Measurements from ENCODE around the gene CSGALNACT2. TPM values are rescaled to one million over a fixed set of nuclear protein-coding genes. Genes with fewer than 3 reads are reported as not detected.

Gene CSGALNACT2
- total and polyA plus RNA-seq, 7 donors = 10.2 to 33.1 (median 18.9) TPM

GRCh38 chr10:43111101-43111500 lies 27.1 kb upstream of the CSGALNACT2 start:
- Histone ChIP-seq H3K27me3 (ENCODE audit: insufficient read depth in 3 of 3, low read length in 2 of 3) (no peaks in the 10 kb centered on the region), H3K4me1 (no peaks in the 10 kb centered on the region), H3K27ac (no peak overlapping the region), H3K4me3 (no peak overlapping the region), H3K9me3 (no peaks in the 10 kb centered on the region), H3K36me3 (ENCODE audit: insufficient read depth in 1 of 2, low read depth in 1 of 2) (no peaks in the 10 kb centered on the region)
- intact Hi-C loops (cut with DNase I) = no loop called here
- WGBS, 3 donors = 63 to 83% (median 75%) methylated on average over 11 of the region's 11 CpGs
- TF ChIP-seq CTCF (IDR thresholded peaks at IDR 0.05) = no peak
- no peak for ATAC-seq
- DNase-seq = peak in 1 of 2 donors; percentile 36

- WGBS, 3 donors = 85 to 90% (median 90%) methylated on average over 17 of the region's 17 CpGs
- no peaks in the 10 kb centered on the region for H3K9me3 ChIP-seq
- no peak overlapping the region for H3K27ac ChIP-seq
- no peak overlapping the region for H3K4me3 ChIP-seq
- peak in 1 of 2 donors; percentile 30 for DNase-seq
- intact Hi-C loops (cut with DNase I) = no loop called here
- no peaks in the 10 kb centered on the region for H3K36me3 ChIP-seq (ENCODE audit: insufficient read depth in 1 of 2, low read depth in 1 of 2)
- ATAC-seq = no peak
- TF ChIP-seq CTCF (IDR thresholded peaks at IDR 0.05) = no peak
- no peaks in the 10 kb centered on the region for H3K4me1 ChIP-seq
- no peaks in the 10 kb centered on the region for H3K27me3 ChIP-seq (ENCODE audit: insufficient read depth in 3 of 3, low read length in 2 of 3)
Measured at GRCh38 chr10:43111921-43112607, 26.2 kb upstream of the CSGALNACT2 start.

GRCh38 chr10:43112608-43112961 lies 25.7 kb upstream of the CSGALNACT2 start:
- H3K36me3 ChIP-seq (ENCODE audit: insufficient read depth in 1 of 2, low read depth in 1 of 2) = no peaks in the 10 kb centered on the region
- H3K4me3 ChIP-seq = no peak overlapping the region
- H3K27ac ChIP-seq = no peak overlapping the region
- no peaks in the 10 kb centered on the region for H3K4me1 ChIP-seq
- no peaks in the 10 kb centered on the region for H3K9me3 ChIP-seq
- TF ChIP-seq CTCF (IDR thresholded peaks at IDR 0.05) = no peak
- DNase-seq (peak in 1 of 2 donors; percentile 40), ATAC-seq (no peak)
- no peaks in the 10 kb centered on the region for H3K27me3 ChIP-seq (ENCODE audit: insufficient read depth in 3 of 3, low read length in 2 of 3)
- 91 to 97% (median 94%) methylated on average over 7 of the region's 7 CpGs for WGBS, 3 donors
- intact Hi-C loops (cut with DNase I) = no loop called here

GRCh38 chr10:43113201-43114087 lies 24.8 kb upstream of the CSGALNACT2 start:
- Histone ChIP-seq H3K36me3 (ENCODE audit: insufficient read depth in 1 of 2, low read depth in 1 of 2) (no peaks in the 10 kb centered on the region), H3K4me3 (no peak overlapping the region), H3K27me3 (ENCODE audit: insufficient read depth in 3 of 3, low read length in 2 of 3) (no peaks in the 10 kb centered on the region), H3K4me1 (no peaks in the 10 kb centered on the region), H3K9me3 (no peaks in the 10 kb centered on the region), H3K27ac (no peak overlapping the region)
- 84 to 92% (median 88%) methylated on average over 16 of the region's 16 CpGs for WGBS, 3 donors
- ATAC-seq (no peak), DNase-seq (peak in 1 of 2 donors; percentile 36)
- intact Hi-C loops (cut with DNase I) = no loop called here
- TF ChIP-seq CTCF (IDR thresholded peaks at IDR 0.05) = no peak

Measured in psoas muscle (tissue), 8 donors.